DND-41 (cell line): Measurements from ENCODE around the gene SP8.

Experiments used
- ATAC-seq: fragments of 200-7000 bp; cut with Tn5 transposase; 3 replicates; pipeline ENCODE4 v1.9.1; 2021; ENCODE audit warnings: low read depth; ENCODE audit not compliant: insufficient read depth
- DNase-seq: peaks from one replicate; pipeline ENCODE4 v3.0.0-alpha.2; 2020
- H2AFZ ChIP-seq: 2 replicates; pipeline ENCODE4 v1.6.0; 2012; ENCODE audit warnings: low read depth, low read length
- H3K27ac ChIP-seq: 2 replicates; pipeline ENCODE4 v1.5.1; 2012; ENCODE audit warnings: low read length, inconsistent platforms
- H3K27me3 ChIP-seq: fragments of 200-600 bp; sonication (generic); 2 replicates; pipeline ENCODE4 v1.6.0; 2012; ENCODE audit warnings: low read length, mild to moderate bottlenecking, inconsistent platforms; ENCODE audit not compliant: insufficient read depth, poor library complexity
- H3K36me3 ChIP-seq: 2 replicates; pipeline ENCODE4 v1.5.1; 2012; ENCODE audit warnings: low read length, inconsistent platforms; ENCODE audit not compliant: insufficient read depth
- H3K4me1 ChIP-seq: 2 replicates; pipeline ENCODE4 v1.5.1; 2012; ENCODE audit warnings: mild to moderate bottlenecking, low read length; ENCODE audit not compliant: insufficient read depth
- H3K4me2 ChIP-seq: 2 replicates; pipeline ENCODE4 v1.6.0; 2012; ENCODE audit warnings: mild to moderate bottlenecking, moderate library complexity, low read length, inconsistent platforms; ENCODE audit not compliant: insufficient read depth
- H3K4me3 ChIP-seq, 2 experiments: fragments of 200-600 bp in 1 of 2; shearing (Covaris generic) in 1 of 2; 2 replicates each; pipeline ENCODE4 v1.5.1; 2012 to 2016; ENCODE audit warnings: inconsistent platforms in 2 of 2, low read length in 2 of 2, mild to moderate bottlenecking in 2 of 2, low read depth in 1 of 2, moderate library complexity in 1 of 2
- H3K79me2 ChIP-seq: 2 replicates; pipeline ENCODE4 v1.6.0; 2012; ENCODE audit warnings: low read length, inconsistent platforms; ENCODE audit not compliant: insufficient read depth
- H3K9ac ChIP-seq: 2 replicates; pipeline ENCODE4 v1.6.0; 2012; ENCODE audit warnings: low read depth, mild to moderate bottlenecking, inconsistent platforms, low read length, moderate library complexity
- H3K9me3 ChIP-seq: 2 replicates; pipeline ENCODE4 v1.5.1; 2012; ENCODE audit warnings: low read length, moderate library complexity, mild to moderate bottlenecking, inconsistent platforms; ENCODE audit not compliant: insufficient read depth, severe bottlenecking
- H4K20me1 ChIP-seq: 2 replicates; pipeline ENCODE4 v1.6.0; 2012; ENCODE audit warnings: low read length; ENCODE audit not compliant: insufficient read depth
- CTCF ChIP-seq: IDR thresholded peaks from 2 replicates; pipeline ENCODE4 v1.5.1; 2012; ENCODE audit warnings: borderline replicate concordance, low read length, moderate library complexity, mild to moderate bottlenecking; ENCODE audit not compliant: poor library complexity, severe bottlenecking; ENCODE audit errors: extremely low read depth
- EZH2 ChIP-seq: IDR thresholded peaks from 3 replicates; pipeline ENCODE4 v1.6.1; 2012; ENCODE audit warnings: borderline replicate concordance, low read depth, mild to moderate bottlenecking, moderate library complexity, low read length, inconsistent platforms; ENCODE audit not compliant: severe bottlenecking

Gene SP8

GRCh38 chr7:20786049-20786412 lies 655 bp downstream of the SP8 start:
- Histone ChIP-seq H3K27ac (no peak overlapping the region), H3K9ac (no peak overlapping the region), H3K4me3 (no peak overlapping the region), H3K27me3 (no peaks in the 10 kb centered on the region), H4K20me1 (no peaks in the 10 kb centered on the region), H3K4me2 (no peak overlapping the region), H3K36me3 (no peaks in the 10 kb centered on the region), H3K4me1 (no peaks in the 10 kb centered on the region), H3K9me3 (no peaks in the 10 kb centered on the region), H3K79me2 (no peaks in the 10 kb centered on the region), H2AFZ (no peak overlapping the region)
- ATAC-seq (no peak), DNase-seq (no peak)
- no peak for TF ChIP-seq CTCF
- TF ChIP-seq EZH2, result no peak

DNA sequence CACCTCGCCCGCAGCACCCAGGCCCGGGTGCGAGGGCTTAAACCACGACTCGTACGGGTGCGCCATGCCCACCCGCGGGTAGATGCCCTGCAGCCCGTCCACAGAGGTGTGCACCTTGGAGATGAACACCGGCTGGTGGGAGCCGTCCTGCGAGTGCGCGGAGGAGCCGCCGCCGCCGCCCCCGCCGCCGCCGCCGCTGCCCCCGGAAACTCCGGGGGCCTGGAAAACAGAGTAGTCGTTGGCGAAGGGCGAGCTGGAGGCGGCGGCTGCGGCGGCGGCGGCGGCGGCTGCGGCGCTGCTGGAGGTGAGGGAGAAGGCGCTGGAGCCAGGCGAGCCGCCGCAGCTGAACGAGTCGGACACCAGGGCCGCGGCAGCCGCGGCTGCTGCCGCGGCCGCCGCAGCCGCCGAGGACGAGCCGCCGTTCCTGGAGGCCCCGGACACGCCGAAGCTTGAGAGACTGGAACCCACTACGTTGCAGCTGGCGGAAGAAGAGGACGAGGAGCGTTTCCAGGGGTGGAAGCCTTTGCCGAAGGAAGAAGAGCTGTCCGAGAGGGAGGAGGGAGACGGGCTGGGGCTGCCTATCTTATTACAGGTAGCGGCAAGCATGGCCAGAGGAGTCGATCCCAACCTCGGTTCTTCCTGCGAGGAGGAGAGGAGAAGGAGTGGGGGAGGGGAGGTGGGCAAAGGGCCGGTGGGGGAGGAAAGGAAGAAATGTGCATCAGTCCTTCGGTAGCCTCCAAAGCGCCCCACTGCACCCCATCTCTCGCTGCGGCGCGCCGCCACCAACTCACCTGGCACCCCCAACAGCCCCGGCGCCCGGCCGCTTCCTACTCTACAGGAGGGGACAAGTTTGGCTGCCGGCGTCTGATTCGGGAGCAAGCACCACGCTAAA lies 1.3 kb downstream of the SP8 start:
- Histone ChIP-seq H3K4me1 (no peaks in the 10 kb centered on the region), H3K27me3 (no peaks in the 10 kb centered on the region), H3K4me2 (no peak overlapping the region), H3K79me2 (no peaks in the 10 kb centered on the region), H3K9ac (no peak overlapping the region), H3K36me3 (no peaks in the 10 kb centered on the region), H3K4me3 (no peak overlapping the region), H3K9me3 (no peaks in the 10 kb centered on the region), H2AFZ (no peak overlapping the region), H4K20me1 (no peaks in the 10 kb centered on the region), H3K27ac (no peak overlapping the region)
- no peak for DNase-seq
- ATAC-seq, result no peak
- TF ChIP-seq CTCF (no peak), EZH2 (no peak)

DNA sequence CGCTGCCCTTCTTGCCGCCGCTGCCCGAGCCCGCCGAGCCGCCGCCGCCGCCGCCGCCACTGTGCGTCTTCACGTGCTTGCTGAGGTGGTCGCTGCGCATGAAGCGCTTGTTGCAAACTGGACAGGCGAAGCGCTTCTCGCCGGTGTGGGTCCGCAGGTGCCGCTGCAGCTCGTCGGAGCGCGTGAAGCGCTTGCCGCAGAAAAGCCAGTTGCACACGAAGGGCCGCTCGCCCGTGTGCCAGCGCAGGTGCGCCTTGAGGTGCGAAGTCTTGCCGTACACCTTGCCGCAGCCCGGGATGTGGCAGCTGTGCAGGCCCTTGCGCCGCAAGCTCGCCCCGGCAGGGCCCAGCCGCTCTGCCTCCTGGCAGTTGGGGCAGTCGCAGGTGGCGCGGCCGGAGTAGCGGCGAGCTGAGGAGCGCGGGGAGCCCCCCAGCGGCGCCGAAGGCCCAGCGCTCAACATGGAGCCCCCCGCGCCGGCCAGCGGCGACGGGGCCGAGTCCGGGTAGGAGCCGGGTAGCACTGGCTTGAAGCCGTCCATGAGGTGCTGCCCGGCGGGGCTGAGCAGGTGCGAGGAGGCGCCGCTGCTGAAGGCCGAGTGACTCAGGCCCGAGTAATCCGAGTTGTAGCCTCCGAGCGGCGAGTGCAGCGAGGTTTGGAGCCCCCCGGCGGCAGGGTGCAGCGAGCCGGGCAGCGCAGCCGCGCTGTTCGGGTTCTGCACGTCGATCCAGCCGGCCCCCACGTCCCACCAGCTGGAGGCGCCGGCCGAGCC lies 2.1 kb downstream of the SP8 start:
- ATAC-seq (no peak), DNase-seq (no peak)
- H3K27me3 ChIP-seq, result no peaks in the 10 kb centered on the region
- no peak overlapping the region for H3K4me3 ChIP-seq
- no peak overlapping the region for H3K4me2 ChIP-seq
- no peak overlapping the region for H2AFZ ChIP-seq
- no peaks in the 10 kb centered on the region for H3K9me3 ChIP-seq
- no peaks in the 10 kb centered on the region for H3K36me3 ChIP-seq
- H3K9ac ChIP-seq, result no peak overlapping the region
- no peak overlapping the region for H3K27ac ChIP-seq
- no peaks in the 10 kb centered on the region for H3K79me2 ChIP-seq
- no peaks in the 10 kb centered on the region for H3K4me1 ChIP-seq
- no peaks in the 10 kb centered on the region for H4K20me1 ChIP-seq
- TF ChIP-seq CTCF (no peak), EZH2 (no peak)
